Omental fat pad (tissue), 4 donors: ENCODE measurements around the gene AUTS2. TPM values are rescaled to one million over a fixed set of nuclear protein-coding genes. Genes with fewer than 3 reads are reported as not detected.

Experiments used
- ATAC-seq: fragments of 150-250 bp; one replicate; pipeline ENCODE4 v1.9.1; 2016; ENCODE audit warnings: mild to moderate bottlenecking, moderate library complexity; ENCODE audit not compliant: low FRiP score
- DNase-seq: peaks from one replicate; pipeline ENCODE4 v3.0.0-alpha.2; 2019; ENCODE audit warnings: low spot score
- CTCF ChIP-seq, 3 donors: fragments of 450-650 bp; IDR thresholded peaks; one replicate each; pipeline ENCODE4 v1.5.1; 2016 to 2017; ENCODE audit warnings: antibody characterized with exemption in 3 of 3, mild to moderate bottlenecking in 3 of 3, moderate library complexity in 2 of 3
- total RNA-seq, 4 donors: library from RNA; depleted of rRNA; stranded (reverse); fragments of >200 nt; gene quantifications; one replicate each; pipeline ENCODE4 v1.1.0, GENCODE V29; 2016

The AUTS2 gene
- total RNA-seq, 4 donors from 2014 or later: 13.2 to 27.0 (median 21.2) TPM

- ATAC-seq: no peak
- no peak for TF ChIP-seq CTCF (IDR thresholded peaks at IDR 0.05)
- no peak for DNase-seq
Measured at GRCh38 chr7:70298780-70299471, 700.7 kb downstream of the AUTS2 start.

GRCh38 chr7:70299472-70299807 lies 701.2 kb downstream of the AUTS2 start:
- ATAC-seq (no peak), DNase-seq (no peak)
- no peak for TF ChIP-seq CTCF (IDR thresholded peaks at IDR 0.05)

GRCh38 chr7:70301673-70302185 lies 703.5 kb downstream of the AUTS2 start:
- no peak for DNase-seq
- no peak for ATAC-seq
- no peak for TF ChIP-seq CTCF (IDR thresholded peaks at IDR 0.05)

GRCh38 chr7:70303309-70303708 lies 705.0 kb downstream of the AUTS2 start:
- ATAC-seq (no peak), DNase-seq (no peak)
- no peak for TF ChIP-seq CTCF (IDR thresholded peaks at IDR 0.05)

- DNase-seq: no peak
- TF ChIP-seq CTCF (IDR thresholded peaks at IDR 0.05): no peak
- no peak for ATAC-seq
Measured at GRCh38 chr7:70303780-70304179, 705.5 kb downstream of the AUTS2 start.

- no peak for TF ChIP-seq CTCF (IDR thresholded peaks at IDR 0.05)
- no peak for DNase-seq
- ATAC-seq: no peak
Measured at GRCh38 chr7:70306173-70306572, 707.9 kb downstream of the AUTS2 start.

- DNase-seq (no peak), ATAC-seq (no peak)
- no peak for TF ChIP-seq CTCF (IDR thresholded peaks at IDR 0.05)
Measured at GRCh38 chr7:70307544-70308106, 709.4 kb downstream of the AUTS2 start.
